G401 (cell line): Measurements from ENCODE around the gene PNMT. TPM values are rescaled to one million over a fixed set of nuclear protein-coding genes. Genes with fewer than 3 reads are reported as not detected.

ENCODE experiments used
- DNase-seq: peaks from one replicate; pipeline ENCODE4 v3.0.0-alpha.2; 2015; ENCODE audit warnings: low spot score
- in situ Hi-C: cut with HindIII; loops from 2 replicates; pipeline ENCODE4 v1.10.0; 2016; ENCODE audit warnings: low sequenced_read_pairs, mixed read lengths
- total RNA-seq: library from RNA; depleted of rRNA; stranded (reverse); fragments of >200 nt; shearing (Covaris generic); gene quantifications from 2 replicates; pipeline ENCODE4 v1.2.3, GENCODE V29; 2014; rRNA removed

Gene PNMT
- total RNA-seq, 1 experiment from 2014 or later, result not detected

DNA sequence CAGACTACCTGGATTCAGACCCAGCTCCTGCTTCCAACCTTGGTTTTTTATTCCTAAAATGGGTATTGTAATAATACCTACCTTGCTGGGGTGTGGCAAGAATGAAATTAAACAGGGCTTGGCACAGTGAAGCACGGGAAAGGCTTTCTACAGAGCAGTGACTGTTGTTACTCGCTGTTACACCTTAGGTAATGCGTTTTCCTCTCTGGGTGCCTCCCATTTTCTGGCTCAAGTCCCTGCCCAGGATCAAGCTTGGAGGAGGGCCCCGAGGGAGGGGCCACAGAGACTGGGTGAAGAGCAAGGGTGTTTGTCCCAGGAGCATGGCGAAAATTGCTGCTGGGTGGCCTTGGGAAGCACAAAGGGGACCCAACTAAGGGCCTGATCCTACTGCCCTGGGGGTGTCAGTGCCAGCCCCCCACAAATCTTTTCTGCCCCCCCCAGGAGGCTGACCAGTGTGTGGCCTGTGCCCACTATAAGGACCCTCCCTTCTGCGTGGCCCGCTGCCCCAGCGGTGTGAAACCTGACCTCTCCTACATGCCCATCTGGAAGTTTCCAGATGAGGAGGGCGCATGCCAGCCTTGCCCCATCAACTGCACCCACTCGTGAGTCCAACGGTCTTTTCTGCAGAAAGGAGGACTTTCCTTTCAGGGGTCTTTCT, 48.8 kb downstream of the PNMT start:
- DNase-seq, result no peak
- in situ Hi-C loops, result no loop called here

DNA sequence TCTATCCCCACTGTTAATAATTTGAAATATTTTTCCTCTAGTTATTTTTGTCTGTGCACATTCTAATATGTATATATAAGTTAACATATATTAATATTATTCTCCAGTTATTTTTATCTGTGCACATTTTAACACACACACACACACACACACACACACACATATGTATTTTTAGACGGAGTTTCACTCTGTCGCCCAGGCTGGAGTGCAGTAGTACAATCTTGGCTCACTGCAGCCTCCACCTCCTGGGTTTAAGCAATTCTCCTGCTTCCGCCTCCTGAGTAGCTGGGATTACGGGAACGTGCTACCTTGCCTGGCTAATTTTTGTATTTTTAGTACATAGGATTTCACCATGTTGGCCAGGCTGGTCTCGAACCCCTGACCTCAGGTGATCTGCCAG, 49.4 kb downstream of the PNMT start:
- in situ Hi-C loops, result no loop called here
- no peak for DNase-seq

- in situ Hi-C loops, result no loop called here
- no peak for DNase-seq
Measured at GRCh38 chr17:39719563-39720355, 51.5 kb downstream of the PNMT start.

Other genes with a start within 250 kb of the PNMT start
- 22.0 and 22.5 TPM in 2 replicates for gene MED1, start 217.2 kb upstream of the PNMT start, total RNA-seq
- 19.1 and 28.5 TPM in 2 replicates for gene CDK12, start 207.0 kb upstream of the PNMT start, total RNA-seq
- not detected in 2 replicates for gene NEUROD2, start 60.5 kb upstream of the PNMT start, total RNA-seq
- gene PPP1R1B, start 41.5 kb upstream of the PNMT start, total RNA-seq, result 3.4 and 8.6 TPM in 2 replicates
- gene STARD3, start 31.3 kb upstream of the PNMT start, total RNA-seq, result 30.8 and 45.5 TPM in 2 replicates
- gene TCAP, start 3.1 kb upstream of the PNMT start, total RNA-seq, result 0.43 and 0.44 TPM in 2 replicates
- gene PGAP3, start 19.6 kb downstream of the PNMT start, total RNA-seq, result 10.3 and 13.5 TPM in 2 replicates
- 41.1 and 44.7 TPM in 2 replicates for gene ERBB2, start 31.6 kb downstream of the PNMT start, total RNA-seq
- gene MIEN1, start 62.1 kb downstream of the PNMT start, total RNA-seq, result 28.0 and 61.8 TPM in 2 replicates
- 1.7 and 2.0 TPM in 2 replicates for gene GRB7, start 69.5 kb downstream of the PNMT start, total RNA-seq
- not detected in 2 replicates for gene IKZF3, start 195.9 kb downstream of the PNMT start, total RNA-seq
- not detected in 2 replicates for gene ZPBP2, start 199.7 kb downstream of the PNMT start, total RNA-seq